ENCODE measurements around the gene ENDOV.

The ENDOV gene

DNA sequence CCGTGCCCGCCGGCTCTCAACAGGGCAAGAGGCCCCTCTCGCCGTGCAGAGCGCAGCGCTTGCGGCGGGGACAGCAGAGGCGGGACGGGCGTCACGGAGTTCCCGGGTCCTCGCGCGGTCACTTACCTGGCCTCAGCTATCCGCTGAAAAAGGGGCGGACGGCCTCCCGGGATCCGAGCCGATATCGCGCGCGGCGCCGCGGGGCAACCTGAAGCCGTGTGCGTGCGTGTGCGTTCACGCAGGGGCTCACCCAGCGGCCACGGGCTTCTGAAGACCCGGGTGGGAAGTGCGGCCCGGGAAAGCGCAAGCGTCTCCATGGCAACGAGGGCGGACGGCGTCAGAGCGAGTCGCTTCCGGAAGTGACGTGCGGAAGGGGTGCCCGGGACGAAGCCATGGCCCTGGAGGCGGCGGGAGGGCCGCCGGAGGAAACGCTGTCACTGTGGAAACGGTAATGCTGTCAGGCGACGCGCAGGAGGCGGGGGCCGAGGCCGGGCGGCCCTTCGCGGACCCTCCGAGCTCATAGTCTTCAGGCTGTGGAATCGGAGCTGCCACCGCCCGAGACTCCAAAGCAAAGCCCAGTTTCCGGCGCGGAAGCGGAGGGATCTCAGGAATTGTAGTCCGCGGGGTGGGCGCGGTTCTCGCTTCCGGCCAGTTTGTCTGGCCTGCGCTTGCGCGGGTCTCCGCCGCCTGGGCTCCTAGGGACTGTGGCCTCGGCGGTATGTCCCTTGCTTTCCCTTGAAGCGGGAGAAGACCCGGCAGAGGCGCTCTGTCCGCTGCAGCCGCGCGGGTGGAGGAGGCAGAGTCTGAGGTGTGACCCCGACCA lies at the start of gene ENDOV:
Gene ENDOV, plus strand, starts transcription at position 365 of the 823 bp plus-strand sequence. Its CDS starts 28 bp downstream, at position 393.
- no peak for FAIRE-seq

DNA sequence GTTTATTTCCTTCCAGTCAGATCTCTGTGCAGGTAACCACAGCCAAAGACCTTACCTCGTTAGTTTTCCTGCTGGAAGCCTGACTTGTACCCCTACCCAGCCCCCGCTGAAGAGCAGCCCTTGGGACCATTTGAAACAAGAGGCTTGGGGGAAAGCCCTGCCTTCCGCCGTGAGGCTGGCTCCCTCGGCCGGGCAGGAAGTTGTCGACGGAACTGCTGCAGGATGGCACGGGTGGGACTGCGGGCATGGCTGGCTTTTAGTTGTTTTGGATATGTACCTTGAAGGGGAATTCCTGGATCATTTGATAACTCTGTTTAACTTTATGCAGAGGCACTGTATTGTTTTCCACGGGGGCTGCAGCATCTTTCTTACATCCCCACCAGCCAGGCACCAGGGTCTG lies 49.0 kb upstream of the ENDOV start:
- FAIRE-seq = no peak

DNA sequence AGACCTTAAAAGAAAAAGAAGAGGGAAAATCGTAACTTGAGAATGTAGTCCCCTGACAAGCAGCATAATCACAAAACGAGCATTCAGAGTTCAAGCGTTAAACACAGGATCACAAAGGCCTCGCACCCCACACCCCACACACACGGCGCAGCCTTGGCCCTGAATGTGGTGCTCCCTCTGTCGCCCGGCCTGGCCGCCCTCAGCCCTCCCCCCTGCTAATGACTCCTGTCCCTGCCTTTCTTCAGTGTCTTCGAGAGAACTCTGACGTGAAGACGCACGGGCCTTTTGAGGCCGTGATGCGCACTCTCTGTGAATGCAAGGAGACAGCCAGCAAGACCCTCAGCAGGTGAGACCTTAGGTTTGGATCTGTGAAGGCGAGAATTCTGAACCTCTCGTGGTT lies 47.5 kb upstream of the ENDOV start:
- FAIRE-seq = no peak

DNA sequence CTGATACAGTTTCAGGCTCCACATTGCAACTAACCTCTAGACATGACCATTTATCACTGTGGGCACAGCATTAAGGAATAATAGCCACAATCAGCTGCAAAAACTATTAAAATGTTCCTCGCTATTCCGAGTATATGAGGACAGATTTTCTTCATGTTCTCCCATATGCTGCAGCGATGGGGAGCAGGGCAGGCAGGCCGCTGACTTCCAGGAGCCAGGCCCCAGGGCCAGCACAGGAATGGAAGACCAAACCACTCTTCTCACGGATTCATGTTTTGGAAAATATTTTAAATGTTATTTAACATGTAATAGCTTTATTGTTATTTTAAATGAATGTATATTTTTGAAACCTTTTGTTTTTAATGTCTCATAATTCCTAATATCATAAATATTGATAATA lies 43.8 kb upstream of the ENDOV start:
- FAIRE-seq = no peak

DNA sequence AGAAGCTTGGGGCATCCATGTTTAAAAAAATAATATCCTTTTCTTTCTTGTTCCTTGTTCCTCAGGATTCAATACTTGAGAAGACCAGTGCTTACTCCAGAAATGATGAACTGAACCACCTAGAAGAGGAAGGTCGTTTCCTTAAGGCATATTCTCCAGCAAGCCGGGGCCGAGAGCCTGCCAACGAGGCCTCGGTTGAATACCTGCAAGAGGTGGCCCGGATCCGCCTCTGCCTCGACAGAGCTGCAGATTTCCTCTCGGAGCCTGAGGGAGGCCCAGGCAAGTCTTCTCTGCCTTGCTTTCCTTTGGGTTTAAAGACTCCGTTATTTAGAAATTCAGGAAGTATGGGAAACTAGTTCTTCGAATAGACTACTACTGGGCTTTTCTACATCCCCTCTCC lies 42.5 kb upstream of the ENDOV start:
- no peak for FAIRE-seq

DNA sequence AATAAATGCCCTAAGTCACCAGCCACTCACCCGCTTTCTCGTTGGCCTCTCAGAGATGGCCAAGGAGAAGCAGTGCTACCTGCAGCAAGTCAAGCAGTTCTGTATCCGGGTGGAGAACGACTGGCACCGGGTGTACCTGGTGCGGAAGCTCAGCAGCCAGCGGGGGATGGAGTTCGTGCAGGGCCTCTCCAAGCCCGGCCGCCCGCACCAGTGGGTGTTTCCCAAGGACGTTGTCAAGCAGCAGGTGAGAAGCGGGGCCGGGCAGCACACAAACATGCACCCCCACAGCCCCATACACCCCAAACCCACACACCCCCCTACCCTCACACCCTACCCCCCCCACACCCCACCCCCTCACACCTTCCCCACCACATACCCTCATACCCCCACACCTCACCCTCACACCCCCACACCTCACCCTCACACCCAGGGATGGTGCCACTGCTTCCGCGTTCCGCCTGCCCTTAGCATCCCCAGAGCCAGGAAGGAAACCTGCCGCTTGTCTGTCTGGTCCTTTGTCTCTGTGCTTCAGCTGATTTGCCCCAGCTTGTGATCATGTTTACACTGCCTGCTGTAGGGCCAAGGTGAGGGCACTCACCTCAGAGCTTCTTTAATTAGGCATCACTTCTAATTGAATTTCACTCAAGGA lies 41.9 kb upstream of the ENDOV start:
- no peak for FAIRE-seq

DNA sequence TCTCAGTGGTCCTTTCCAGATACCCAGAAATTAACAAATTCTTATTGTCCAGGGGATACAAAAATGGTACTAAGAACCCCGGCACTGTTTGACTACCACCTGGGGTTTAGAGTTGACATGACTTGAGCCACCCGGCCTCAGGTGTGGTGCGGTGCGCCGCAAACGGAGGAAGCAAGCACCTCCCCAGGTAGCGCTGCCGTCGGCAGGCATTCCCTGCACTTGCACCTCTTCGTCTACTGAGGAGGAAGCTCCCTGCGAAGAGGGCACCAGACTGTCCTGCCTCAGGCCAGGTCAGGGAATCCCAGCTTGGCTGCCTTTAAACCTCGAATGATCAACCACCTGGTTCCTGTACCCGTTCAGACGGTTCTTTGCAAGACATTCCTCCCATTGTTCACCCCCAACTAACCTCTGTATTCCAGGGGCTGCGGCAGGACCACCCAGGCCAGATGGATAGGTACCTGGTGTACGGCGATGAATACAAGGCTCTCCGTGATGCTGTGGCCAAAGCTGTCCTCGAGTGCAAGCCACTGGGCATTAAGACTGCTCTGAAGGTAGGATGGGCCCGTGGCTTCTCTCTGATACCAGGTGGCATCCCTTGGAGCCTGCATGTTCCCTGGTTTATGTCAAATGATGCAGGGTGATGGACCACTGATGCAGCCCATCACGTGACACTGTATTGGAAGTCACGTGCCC lies 40.8 kb upstream of the ENDOV start:
- FAIRE-seq = no peak

DNA sequence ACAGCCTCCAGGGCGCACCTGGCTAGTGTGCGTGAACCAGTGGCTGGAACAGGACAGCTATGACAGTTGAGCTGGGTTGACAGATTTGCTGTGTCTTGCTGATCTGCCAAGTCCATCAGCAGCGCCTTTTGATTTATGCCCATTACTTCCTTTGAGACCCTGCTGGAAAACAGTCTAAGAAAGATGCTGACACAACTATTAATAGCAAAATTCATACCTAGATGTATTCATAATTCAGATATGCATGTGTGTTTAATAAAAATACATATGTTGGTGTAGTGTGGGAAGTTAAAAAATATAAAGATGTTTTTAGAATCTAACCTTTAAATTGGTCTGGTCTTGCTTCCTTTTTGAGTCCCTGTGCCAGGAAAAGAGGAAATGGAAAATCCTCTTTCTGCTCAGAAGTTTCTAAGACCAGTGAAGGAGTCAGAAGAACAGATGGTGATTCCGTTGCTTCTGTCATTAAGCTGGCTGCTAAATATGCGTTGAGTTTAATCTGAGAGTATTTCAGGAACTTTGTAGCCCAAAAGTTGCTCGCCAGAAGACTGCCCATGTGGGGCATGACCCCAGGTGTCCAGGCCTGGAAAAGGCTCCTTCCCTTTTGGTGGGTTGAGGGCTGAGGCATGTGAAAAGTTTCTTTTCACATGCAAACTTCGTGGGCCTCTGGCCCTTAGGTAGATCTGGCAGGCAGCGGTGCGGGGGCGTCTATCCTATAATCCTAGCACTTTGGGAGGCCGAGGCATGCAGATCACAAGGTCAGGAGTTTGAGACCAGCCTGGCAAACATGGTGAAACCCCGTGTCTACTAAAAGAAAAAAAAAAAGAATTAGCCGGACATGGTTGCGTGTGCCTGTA lies 40.0 kb upstream of the ENDOV start:
- FAIRE-seq = no peak

DNA sequence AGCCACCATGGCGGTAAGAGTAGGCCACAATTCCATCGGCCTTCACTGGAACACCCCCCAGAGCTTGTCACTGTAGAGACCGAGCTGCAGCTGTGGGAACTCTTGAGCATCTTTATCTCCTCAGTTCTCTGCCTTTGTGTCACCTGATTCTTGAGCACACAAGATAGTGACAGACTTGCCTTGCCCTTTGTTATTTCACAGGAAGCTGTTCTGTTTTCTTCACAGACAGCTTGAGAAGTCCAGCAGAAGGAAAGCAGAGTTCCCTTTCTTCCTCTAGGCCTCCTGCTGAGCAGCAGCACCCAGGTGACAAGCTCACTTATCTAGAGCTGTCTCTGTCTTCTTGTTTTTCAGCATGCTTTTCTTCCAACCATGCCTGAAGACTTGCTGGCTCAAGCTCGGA lies 38.4 kb upstream of the ENDOV start:
- FAIRE-seq = no peak

DNA sequence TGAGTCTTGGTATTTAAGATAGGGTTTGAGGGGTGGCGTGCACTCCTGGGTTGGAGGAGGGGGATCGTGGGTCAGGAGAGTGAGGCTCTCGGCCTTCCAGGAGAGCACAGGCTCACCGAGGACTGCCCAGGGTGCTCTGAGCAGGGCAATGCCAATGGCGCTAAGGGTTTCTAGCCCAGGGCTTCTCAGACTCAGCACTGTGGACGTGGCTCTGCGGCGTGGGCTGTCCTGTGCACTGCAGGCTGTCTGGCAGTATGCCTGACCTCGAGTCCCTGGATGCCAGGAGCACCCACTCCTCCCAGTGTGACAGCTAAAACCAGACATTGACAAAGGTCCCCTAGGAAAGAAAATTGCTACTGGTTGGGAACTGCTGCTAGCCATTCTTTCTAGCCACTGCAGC lies 37.2 kb upstream of the ENDOV start:
- no peak for FAIRE-seq

DNA sequence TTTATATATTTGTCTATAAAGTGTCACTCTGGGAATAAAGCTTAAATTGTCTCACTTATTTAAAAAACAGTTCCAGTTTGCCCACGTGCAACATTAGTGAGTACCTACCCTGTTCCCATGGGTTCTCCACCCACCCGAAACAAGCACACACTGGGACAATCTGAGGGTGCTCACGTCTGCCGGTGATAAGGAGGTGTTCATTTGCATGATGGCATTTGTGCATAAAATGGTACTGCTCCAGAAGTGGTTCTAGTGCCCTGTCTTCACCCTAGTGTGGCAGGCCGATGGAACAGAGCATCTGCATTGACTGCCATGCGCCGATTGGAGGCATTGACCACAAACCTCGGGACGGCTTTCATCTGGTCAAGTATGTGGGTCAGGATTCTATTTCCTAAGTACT lies 35.6 kb upstream of the ENDOV start:
- no peak for FAIRE-seq

DNA sequence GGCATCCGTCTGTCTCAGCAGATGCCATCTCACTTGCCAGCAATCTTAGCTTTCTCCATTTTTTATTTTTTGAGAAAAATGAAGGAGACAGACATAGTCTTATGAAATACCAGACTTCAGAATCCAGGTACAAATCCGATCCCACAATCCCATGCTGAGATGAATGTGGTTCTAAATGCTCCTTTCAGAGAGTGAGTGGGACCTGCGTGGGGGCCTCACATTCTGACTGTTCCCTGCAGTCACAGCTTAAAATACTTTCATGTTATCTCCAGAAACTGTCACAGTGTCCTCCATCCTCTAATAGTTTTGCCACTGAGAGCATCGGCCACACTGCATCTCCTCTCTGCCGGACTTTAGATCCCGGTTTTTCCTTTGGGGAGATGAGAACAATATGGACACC lies 34.9 kb upstream of the ENDOV start:
- FAIRE-seq = no peak

DNA sequence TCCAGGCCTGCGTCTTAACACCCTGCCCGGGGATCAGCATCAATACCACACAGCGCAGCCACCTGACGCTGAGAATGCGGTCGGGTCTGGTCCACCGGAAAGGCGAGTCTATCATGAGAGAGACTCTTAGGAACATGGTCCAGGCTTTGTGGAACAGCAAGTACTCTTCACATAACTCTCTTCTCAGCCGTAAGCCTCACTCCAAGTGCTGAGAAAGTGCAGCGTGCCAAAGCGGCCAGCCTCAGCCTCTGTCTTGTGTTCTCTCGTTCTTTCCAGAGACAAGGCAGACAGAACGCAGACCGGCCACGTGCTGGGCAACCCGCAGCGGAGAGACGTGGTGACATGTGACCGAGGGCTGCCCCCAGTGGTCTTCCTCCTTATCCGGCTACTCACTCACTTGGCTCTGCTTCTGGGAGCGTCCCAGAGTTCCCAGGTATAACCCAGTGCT lies 34.4 kb upstream of the ENDOV start:
- FAIRE-seq = no peak

DNA sequence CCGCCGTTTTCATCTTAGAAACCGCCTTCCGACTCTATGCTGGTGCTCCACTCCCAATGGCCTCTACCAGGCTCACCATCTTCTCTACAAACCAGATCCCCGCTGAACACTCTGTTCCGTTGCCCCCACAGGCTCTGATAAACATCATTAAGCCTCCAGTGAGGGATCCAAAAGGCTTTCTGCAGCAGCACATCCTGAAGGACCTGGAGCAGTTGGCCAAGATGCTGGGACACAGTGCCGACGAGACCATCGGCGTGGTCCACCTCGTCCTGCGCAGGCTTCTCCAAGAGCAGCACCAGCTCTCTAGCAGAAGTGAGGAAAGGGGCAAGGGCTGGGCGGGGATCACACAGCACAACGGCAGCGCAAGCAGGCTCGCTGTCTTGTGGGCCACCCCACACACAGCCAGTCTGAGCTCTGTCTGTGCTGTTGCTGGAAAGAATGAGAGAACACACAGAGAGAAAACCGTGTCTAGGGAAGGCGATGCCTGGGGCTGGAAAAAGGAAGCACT lies 33.5 kb upstream of the ENDOV start:
- no peak for FAIRE-seq

DNA sequence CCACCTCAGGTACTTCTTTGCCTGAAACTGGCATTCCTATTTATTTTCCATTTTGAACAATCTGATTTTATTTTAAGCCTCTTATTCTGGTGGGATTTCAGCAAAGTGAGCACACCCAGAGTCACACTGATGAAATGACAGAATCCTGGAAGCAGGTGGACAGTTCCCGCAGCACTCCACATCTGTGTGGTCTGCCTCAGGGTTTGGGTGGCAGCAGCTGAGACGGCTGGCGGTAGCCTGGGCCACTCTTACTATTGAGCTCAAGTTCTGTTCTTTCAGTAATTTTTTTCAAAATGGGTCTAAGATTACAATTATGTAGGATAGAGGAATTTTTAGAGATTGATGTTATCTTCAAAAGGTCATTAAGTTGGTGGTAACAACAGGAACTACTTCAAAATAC lies 32.5 kb upstream of the ENDOV start:
- no peak for FAIRE-seq

DNA sequence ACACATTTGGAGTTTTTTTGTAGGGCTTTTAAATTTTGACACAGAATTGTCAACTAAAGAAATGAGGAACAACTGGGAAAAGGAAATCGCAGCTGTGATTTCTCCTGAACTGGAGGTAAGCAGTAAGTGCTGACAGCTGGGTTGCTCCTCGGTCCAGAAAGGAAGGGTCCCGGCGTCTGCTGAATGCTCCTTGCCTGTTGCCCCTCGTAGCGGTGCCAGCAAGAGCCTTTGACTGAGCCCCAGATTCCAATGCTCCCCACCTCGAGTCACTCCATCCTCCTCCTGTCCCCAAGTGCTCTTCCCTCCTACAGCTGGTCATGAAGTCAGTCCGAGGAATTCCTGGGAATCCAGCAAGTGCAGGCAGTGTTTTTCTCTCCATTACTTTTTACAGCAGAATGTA lies 32.0 kb upstream of the ENDOV start:
- FAIRE-seq = no peak

DNA sequence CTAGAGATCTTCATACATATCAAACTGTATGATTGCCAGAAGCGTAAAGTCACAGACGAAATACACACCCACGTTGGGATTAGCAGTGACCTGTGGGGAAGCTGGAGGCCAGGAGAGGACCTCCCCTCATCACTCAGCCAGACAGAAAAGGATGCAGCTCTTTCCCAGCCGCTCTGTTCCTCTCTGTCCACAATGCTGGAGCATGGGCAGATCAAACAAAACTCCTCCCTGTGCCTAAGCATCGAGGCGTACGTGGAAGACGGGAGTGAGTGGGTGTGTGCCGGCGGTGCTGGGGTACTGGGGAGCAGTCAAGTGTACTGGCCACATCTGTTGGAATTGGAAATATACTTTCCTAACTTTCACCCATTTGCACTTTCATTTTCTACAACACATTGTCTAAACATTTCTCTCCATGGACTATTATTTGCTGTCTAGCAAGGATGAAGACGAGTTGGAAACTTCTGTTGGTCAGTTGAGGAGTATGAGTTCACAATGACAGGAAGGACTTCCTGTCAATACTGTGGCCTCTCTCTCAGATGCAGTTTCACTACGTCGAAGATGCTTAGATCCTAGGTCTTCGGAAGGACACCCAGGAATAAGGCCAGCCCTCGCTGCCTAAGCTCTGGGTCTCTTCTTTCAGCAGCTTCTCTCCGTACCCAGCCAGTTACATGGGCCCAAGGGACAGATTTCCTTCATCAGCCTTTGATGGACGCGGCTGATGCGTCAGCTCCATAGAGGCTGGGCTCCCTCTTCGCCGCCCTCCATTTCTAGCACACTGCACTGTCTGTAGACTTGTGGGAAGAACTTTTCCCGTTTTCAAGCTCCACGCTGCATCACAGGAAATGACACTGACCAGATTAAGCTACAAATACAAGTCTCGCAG lies 30.6 kb upstream of the ENDOV start:
- no peak for FAIRE-seq

DNA sequence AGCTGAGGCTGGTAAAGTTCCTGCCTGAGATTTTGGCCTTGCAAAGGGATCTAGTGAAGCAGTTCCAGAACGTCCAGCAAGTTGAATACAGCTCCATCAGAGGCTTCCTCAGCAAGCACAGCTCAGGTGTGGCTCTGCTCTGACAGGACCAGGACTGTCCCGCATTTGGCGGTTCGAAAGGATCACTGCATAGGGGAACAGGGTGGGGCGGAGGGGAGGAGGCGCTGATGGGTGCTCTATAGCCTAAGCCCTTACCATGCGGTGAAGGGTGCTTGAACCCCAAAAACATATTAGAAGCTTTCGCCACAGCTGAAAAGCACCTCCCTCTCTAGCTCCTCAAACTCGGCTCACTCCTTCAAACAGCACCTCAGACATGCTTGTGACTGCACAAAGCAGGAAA lies 29.9 kb upstream of the ENDOV start:
- FAIRE-seq = no peak

DNA sequence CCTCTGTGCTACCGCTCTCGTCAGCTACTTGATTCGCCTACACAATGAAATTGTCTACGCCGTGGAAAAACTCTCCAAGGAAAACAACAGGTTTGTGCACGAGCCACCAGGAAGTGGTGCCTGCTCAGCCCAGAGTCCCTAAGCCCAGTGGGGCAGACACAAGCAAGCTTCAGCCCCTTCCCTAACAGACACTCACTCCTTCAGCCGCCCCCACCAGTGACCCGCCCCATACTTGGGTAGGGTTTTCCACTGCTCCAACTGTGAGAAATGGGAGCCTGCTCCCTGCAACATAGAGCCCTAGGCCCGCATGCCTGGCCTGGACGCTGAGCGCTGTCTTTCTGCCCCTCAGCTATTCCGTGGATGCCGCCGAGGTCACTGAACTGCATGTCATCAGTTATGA lies 28.6 kb upstream of the ENDOV start:
- FAIRE-seq = no peak

DNA sequence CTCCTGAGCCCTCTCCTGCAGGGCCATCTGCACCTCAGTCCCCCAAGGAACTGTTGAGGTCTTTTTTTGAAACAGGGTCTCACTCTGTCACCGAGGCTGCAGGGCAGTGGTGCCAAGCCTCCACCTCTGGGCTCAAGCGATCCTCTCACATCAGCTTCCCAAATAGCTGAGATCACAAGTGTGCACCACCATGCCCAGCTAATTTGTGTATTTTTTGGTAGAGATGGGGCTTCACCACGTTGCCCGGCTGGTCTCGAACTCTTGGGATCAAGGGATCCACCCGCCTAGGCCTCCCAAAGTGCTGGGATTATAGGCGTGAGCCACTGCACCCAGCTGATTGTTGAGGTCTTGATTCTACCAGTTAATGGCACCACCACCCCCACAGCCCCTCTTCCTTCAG lies 27.9 kb upstream of the ENDOV start:
- no peak for FAIRE-seq

DNA sequence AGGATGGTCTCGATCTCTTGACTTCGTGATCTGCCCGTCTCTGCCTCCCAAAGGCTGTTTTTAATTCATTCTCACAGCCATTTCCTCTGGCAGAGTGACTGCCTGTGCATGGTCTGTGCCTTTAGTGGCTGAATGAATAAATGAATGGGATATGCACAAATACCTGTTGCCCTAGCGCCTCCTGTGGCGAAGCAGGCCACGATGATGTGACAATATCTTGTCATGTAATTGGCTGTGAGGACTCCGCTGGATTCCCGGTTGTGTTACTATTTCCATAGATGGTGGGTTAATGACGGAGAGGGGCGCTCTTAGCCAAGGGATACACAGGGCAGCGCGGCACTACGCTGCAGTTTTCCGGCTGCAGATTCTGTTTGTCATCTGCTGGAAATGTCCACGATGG lies 26.8 kb upstream of the ENDOV start:
- no peak for FAIRE-seq

DNA sequence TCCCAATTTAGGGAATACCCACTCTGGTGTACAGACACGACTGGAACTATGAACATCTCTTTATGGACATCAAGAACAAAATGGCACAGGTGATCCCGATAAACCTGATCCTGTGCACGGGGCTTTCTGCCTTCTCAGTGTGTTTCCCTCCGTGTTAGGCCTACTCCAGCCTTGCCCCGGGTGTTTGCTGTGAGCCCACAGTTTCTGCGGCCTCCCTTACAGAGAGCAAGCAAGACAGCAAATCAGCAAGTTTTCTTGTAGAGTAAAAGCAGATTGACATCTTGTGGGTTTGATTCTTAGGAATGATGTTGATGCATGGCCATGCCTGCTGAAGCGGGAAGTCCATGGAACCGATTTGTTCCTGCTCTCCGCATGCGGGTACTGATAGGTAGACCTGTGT lies 26.4 kb upstream of the ENDOV start:
- FAIRE-seq = no peak
